ENCODE data around the gene MEI1.

GRCh38 chr22:41695211-41695610, 4.1 kb upstream of the MEI1 start:
- TF ChIP-seq CTCF (conservative IDR thresholded peaks at IDR 0.05; ENCODE audit: low read depth, low read length), result no peak
- TF ChIP-seq EZH2 (IDR thresholded peaks at IDR 0.05; ENCODE audit: borderline replicate concordance, low read depth, low read length, poor library complexity, severe bottlenecking), result no peak

Measured in A673 (cell line).